ENCODE results near the gene SULT4A1.

DNA sequence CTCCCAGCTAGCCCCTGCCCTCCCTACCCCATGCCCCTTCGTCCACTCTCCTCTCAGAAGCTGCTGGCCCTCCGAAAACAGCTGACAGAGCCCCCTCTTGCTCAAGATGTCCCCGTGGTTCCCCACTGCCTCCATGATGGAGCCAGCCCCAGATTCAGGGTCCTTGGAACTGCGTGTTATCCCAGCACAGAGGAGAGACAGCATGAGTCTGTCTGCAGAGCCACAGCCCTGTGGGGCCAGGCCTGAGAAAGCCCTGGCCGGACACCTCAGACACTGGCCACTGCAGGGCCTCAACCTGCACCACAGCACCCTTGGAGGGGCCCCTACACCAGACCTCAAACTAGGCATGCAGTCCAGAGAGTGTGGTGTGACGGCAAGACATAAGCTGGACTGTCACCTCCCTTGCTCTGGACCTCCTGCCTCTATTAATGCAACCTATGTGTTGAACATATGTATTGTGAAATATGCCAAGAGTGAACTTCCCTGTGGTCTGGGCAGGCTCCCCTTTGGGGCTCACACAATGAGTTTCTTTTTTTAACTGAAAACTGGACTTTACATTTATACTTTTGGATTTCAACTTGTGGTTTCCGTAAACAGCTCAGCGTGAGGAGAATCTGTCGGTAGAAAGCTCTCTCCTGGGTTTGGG lies 19.9 kb upstream of the SULT4A1 start:
- TF ChIP-seq, protein P1, sequence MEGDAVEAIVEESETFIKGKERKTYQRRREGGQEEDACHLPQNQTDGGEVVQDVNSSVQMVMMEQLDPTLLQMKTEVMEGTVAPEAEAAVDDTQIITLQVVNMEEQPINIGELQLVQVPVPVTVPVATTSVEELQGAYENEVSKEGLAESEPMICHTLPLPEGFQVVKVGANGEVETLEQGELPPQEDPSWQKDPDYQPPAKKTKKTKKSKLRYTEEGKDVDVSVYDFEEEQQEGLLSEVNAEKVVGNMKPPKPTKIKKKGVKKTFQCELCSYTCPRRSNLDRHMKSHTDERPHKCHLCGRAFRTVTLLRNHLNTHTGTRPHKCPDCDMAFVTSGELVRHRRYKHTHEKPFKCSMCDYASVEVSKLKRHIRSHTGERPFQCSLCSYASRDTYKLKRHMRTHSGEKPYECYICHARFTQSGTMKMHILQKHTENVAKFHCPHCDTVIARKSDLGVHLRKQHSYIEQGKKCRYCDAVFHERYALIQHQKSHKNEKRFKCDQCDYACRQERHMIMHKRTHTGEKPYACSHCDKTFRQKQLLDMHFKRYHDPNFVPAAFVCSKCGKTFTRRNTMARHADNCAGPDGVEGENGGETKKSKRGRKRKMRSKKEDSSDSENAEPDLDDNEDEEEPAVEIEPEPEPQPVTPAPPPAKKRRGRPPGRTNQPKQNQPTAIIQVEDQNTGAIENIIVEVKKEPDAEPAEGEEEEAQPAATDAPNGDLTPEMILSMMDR (IDR thresholded peaks at IDR 0.05; ENCODE audit: poor library complexity), result no peak
- TF ChIP-seq EZH2 (IDR thresholded peaks at IDR 0.05; ENCODE audit: borderline replicate concordance), result no peak

All from hepatocyte (in vitro differentiated cells).